HG02970 (cell line): Measurements from ENCODE around the gene AVL9.
"Not testable (repeated sequence)": the region's sequence is repeated elsewhere in the genome, so short reads cannot be mapped to it uniquely, and the experiment has no call there.

ENCODE experiments used
- ATAC-seq: cut with Tn5 transposase; IDR thresholded peaks from one replicate; pipeline ENCODE4 v1.9.1; 2021; ENCODE audit warnings: mild to moderate bottlenecking, moderate library complexity, moderate number of reproducible peaks; ENCODE audit not compliant: unreplicated experiment, low FRiP score

The AVL9 gene

DNA sequence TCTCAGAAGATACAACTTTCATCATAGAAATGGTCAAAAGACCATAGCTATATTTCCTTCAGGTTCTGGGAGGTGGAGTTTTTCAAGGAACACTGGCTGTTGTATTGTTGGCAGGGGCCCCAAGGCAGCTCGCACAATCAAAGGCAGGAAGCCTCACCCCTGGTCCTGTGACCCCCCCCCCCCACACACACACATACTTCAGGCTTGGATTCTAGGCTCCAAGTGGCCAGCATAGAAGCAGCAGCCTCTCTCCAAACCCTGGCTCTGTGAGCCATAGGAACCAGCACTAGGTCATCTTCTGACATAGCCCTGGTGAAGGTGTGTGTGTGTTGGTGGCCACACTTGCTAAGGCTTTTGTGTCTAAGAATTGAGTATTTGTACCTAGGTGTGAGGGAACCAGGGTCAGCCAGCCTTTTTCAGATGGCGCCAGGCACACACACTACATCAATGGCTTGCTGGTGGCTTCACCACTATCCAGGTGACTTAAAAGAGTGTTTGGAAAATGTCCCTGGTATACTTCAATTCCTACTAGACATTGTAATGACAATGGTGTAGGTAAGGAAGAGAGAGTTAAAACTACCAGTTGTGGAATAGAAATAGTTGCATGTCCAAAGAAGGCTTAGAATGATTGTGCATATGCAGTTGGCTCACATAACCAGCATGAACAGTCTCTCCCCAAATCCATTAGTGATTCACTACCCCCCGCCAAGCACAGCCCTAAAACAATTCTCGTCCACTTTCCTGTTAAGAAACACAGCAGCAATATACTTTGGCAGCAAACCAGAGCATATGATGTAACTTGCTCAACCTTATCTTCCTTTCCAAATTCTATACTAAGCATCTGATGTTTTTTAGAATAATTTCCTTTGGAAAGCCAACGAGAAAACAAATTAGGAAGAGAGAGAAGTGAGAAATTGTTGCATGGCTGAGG lies 91.3 kb downstream of the AVL9 start:
- ATAC-seq = no peak

DNA sequence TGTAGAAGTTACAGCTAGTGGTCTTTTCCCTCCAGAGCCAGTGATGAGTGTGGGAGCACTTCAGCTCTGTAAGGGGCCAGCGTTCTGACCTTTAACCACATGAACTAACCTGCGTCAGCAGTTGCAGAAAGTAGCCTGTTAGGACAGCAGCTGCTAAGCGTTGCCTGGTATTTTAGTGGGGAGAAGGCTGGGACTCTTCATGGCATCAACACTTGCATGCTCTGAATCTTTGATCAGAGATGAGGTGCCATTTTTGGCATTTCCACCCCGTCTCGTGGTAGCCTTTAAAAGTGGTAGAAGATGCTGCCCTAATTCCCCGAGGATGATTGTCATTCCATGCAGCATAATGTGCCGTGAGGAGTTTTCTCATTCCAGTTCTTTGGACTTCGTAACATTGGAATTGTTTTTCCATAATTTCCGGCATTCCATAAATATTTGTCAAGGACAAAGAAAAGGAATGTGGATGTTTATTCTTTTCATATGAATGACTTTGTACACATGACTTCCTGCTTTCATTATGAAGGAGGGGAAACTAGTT lies 92.2 kb downstream of the AVL9 start:
- no peak for ATAC-seq

DNA sequence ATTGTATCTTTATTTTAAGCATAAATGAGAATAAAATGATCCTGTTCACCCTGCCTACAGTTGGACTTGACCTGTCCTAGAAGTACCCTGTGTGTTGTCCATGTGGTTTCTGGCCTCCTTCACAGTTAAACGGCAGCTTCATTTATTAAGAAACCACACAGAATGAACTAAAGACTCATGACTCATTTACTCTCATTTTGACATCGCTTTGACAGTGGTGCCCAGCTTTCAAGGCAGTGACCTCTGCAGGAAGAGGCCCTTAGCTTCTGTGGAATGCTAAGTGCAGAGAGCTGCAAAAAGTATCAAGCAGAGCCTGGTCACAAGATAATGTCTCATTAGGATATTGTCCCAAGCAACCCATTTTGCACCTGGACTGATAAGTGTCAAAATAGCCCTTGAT lies 93.4 kb downstream of the AVL9 start:
- no peak for ATAC-seq

DNA sequence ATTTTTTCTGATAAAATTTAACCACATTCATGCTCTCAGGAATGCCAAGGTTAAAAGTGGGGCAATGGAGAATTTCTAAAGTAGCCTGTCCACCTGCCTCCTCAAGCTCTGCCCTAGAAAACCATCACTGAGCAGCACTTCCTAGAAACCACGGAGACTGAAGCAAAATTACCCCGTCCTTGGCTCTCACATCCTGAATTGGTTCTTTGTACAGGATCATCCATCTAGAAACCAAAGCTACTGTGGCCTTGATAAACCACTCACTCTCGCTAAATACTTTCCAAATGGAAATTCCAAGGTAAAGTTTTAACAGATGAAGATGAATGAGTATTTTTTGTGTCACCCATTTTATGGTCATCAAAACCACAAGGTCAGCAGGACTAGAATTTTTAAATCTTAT lies 96.6 kb downstream of the AVL9 start:
- ATAC-seq = no peak

DNA sequence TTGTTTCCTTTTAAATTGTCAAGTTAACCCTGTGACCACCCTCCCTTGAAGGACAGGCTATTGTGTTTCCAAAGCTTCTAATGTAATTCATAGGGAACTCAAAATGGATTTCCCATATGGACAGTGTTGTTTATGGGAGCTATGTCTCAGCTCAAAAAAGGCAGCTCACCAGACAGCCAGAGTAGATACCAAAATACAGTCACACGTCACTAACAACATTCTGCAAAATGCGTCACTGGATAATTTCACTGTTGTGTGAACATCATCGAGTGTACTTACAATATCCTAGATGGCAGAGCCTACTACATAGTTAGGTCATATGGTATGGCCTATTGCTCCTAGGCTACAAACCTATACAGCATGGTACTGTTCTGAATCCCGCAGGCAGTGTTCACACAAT lies 97.4 kb downstream of the AVL9 start:
- no peak for ATAC-seq

DNA sequence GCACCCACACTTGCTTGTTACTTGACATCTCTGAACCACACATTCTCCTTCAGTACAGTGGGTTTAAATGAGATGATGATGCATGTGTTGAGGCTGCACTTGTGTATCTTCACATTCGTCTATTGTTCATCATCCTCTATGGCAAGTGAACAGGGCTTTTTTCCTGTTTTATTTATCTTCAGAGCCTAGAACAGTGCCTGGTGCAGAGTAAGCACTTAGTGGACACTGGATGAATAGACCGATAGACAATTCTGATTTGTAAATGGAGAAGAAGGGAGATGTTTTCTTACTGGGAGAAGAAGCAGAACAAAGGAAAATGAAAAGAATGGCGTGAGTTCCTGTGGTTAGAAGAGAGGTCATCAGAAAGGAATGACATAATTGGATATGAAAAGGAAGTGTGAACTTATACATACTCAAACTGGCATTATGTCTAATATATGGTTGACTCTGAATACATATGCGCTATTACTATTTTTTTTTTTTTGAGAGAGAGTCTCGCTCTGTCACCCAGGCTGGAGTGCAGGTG lies 99.7 kb downstream of the AVL9 start:
- ATAC-seq = no peak

DNA sequence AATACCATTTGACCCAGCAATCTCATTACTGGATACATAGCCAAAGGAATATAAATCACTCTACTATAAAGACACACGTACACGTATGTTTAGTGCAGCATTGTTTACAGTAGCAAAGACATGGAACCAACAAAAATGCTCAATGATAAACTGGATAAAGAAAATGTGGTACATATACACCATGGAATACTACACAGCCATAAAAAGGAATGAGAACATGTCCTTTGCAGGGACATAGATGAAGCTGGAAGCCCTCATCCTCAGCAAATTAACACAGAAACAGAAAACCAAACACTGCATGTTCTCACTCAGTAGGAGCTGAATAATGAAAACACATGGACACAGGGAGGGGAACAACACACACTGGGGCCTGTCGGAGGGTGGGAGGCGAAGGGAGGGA lies 105.9 kb downstream of the AVL9 start:
- not testable (repeated sequence) for ATAC-seq

DNA sequence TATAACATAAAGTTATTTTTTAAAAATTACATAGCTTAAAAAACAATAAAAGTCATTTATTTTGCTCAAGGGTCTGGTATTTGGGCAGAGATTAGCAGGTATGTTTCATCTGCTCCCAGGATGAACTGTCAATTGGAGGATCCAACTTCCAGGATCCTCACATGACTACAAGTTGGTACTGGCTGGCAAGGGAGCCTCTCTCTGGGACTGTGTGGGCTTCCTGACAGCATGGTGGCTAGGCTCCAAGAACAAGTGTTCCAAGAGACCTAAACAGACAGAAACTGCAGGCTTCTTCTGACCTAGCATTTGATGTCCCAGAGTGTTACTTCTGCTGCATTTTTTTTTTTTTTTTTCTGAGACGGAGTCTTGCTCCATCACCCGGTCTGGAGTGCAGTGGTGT lies 107.2 kb downstream of the AVL9 start:
- no peak for ATAC-seq

DNA sequence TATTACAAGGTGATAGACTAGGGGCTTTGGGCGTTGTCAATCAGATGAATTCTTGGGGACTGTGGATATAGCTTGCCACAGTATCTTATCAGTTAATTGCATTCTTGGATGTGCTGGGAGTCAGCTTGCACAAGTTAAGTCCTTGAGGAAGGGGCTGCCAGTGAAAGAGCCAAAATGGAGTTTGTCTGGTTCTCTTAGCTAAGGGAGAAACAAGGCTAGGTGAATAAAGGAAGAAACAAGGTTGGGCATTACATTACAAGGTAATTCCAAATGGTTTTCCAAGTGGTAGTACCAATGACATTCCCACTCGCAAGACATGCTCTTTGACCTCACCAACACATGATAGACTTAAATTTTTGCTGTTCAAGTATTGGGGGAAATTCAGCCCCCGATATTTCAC lies 108.2 kb downstream of the AVL9 start:
- ATAC-seq = not testable (repeated sequence)

DNA sequence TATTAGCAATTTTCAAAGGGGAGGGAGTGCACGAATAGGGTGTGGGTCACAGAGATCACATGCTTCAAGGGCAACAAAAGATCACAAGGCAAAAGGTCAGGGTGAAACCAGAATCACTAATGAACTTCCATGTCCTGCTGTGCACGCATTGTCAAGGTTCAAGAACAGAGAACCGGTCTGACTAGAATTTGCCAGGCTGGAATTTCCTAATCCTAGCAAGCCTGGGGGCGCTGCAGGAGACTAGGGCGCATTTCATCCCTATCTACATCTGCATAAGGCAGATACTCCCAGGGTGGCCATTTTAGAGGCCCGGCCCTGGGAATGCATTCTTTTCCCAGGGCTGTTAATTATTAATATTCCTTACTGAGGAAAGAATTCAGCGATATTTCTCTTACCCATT lies 108.8 kb downstream of the AVL9 start:
- ATAC-seq = not testable (repeated sequence)

DNA sequence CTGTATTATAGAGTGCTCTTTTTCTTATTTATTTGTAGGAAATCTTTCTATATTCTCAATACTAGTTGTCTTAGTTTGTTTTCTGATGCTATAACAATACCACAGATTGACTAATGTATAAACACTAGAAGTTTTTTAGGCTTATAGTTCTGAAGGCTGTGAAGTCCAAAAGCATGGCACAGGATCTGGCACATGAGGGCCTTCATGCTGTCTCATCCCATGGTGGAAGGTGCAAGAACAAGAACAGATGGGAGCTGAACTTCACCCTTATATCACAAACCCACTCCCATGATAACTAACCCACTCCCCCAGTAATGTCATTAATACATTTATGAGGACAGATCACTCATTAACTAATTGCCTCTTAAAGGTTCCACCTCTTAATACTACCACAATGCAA lies 109.7 kb downstream of the AVL9 start:
- ATAC-seq = no peak

DNA sequence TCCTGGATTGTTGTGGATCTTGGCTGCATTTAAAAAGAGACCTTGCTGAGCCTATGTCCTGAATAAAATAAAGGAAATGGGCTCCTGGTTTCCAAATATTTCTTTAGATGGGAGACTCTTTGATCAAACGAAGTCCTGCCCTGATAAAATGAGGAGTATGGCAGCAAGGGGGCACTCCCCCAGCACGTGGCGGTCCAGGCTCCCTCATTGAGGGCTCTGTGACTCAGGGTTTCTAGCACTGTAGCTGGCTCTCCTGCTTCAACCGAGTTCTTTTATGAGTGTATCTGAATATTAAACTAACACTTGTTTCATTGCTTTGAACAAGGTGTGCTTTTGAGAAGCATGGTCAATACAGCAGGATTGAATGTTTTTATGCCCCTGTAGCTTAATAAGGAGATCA lies 114.2 kb downstream of the AVL9 start:
- ATAC-seq = no peak

DNA sequence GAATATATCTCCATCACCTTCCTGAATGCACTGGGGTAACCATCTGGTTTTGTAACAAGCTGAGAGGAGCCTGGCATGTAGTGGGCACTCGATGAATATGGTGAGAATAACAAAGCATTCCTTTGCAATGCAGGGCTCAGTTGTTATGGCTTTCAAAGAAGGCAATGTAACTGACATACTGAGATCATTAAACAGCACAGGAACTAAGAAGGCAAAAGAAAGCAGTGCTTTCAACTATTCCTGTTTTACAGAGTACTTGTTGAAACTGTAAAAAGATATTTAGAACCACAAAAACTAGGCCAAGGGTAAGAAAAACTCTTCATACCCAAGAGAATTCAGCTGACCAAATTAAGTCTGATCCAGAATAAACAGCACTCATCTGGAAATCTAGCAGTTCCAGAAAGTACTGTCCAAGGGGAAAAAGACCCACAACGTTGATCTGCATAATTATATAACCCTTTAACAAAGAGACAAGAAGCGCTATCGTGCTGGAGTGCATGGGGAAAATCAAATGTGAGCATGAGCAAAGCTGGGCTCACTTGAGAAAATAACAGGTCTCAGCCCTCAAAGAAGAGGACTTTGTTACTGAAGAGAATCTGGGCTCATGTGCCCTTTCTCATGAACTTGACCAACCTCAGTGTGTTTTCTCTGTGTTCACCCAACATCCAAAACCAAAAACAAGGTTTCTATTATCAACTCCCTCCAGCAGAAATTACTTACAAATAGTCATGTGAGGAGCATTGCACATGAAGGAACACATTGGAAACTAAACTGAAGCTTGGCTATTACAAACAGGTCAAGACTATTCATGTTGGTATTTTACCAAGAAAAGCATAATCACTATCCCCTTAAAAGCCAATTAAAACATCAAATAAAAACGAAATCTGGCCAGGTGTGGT lies 116.2 kb downstream of the AVL9 start:
- no peak for ATAC-seq

DNA sequence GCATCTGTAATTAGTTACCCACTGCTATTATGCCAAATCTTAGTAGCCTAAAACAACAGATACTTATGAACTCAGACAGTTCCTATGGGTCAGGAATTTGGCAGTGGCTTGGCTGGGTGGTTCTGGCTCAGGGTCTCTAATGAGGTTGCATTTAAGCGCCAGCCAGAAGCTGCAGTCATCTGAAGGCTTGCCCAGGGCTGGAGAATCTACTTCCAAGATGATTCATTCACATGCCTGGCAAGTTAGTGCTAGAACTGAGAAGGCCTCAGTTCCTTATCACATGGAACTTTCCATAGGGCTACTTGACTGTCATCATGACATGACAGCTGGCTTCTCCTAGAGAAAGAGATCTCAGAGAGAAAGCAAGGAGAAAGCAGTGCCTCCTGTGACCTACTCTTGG lies 121.3 kb downstream of the AVL9 start:
- no peak for ATAC-seq

DNA sequence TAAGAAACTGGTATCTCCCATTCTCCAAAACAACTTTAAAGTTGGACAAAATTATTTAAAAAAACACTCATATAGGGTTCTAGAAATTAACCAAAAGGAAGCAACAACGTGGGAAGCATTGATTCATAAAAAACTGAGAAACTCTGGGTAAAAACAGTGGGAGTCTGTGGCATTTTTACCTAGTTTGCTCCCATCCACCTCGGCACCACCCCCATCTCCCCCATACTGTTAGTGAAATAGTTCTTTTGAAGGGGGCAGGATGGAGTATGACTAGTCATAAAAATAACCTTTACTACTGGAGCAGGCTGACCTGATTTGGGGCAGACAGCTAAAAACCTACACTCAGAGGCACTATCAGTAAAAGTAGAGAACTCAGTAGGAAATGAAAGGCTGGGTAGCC lies 123.2 kb downstream of the AVL9 start:
- ATAC-seq = no peak

DNA sequence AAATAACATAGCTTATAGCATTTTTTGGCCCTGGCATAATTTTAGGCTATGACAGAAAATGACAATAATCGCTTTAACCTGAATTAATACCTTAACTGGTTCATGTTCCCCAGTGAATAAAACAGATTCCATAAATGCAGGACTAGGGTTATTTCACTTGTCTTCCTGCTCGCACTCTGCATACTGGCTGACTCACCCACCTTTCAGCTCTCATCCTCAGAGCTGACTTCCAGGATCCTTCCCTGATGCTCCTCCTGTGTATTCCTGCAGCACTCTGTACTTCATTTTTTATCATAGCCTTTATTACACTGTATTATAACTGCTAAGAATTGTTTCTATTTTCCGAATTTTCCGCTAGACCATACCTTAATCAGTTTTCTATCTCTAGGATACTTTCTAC lies 123.7 kb downstream of the AVL9 start:
- no peak for ATAC-seq

DNA sequence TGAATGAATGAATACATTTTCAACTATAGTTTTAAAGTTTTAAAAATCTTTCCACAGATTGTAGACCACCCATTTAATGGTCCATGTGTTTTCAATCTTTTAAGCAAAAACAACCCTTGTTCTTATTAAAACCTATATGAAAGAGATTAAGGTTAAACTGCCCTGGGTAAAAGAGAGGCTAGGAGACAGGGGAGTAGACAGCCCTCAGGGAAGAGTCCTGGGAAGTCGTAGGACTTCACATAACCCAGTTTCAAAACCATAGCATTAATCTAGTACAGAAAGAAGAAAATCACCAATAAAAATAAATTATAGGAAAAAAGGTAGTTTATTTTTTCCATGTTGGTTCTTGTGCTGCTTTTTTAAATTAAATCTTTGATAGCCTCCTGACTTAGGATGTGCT lies 124.1 kb downstream of the AVL9 start:
- ATAC-seq = not testable (repeated sequence)

DNA sequence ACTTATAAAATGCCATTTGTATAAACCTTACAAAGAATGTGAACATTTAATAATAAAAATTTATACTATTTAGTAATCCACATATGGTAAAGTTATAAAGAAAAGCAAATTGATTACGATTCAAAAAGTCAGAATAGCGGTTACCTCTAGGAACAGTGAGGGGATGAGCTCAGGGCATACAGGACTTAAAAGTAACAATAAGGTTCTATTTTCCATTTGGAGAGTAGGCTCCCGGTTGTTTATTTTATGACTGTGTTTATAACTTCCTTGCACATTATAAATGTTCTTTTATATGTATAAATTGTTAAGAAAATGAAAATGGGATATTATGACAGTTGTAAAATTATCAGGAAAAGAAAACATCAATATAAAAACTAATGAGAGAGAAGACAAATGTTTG lies 135.7 kb downstream of the AVL9 start:
- no peak for ATAC-seq

DNA sequence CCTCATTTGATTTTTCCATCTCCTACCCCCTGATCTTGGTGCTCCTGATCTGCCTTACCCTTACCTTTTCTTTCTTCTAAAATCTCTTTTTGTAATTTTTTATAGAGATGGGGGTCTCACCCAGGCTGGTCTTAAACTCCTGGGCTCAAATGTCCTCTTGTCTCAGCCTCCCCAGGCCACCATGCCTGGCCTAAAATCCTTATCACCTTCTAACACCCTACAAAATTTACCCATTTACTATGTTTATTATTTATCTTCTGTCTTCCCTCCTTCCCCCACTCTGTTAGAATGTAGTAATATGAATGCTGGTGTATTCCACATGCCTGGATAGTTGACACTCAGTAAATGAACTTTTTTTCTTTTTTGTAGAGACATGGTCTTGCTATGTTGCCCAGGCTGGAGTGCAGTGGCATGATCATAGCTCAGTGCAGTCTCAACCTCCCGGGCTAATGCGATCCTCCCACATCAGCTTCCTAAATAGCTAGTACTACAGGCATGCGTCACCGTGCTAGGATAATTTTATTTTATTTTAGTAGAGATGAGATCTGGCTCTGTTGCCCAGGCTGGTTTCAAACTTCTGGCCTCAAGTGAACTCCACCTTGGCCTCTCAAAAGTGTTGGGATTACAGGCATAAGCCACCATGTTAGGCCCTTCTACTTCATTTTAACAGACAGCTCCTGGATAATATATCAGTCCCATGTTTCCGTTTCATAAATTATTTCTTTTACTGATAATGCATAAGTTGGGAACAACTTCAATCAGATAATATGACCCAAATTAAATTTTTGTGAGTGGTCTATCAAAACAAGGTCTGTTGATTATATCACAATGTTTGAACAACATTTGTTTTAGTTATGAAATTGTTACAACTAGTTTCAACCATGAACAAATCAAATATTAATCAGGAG lies 136.6 kb downstream of the AVL9 start:
- ATAC-seq = not testable (repeated sequence)

DNA sequence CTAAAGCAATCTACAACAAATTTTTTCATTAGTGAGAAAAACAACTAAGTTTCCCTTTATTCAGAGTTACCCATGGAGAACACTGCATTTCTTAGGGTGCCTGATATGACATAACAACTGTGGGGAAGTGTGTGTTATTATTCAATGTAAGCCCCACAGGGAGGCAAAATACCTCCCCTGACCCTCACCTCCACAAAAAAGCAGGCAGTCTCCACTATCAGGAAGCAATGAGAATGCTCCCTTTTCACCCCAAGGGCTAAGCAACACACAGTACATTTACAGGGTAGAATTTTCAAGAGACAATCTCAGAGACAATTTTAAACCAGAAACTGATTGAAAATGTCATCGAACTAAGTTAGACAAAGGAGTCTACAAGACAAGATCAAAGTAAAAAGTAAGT lies 138.2 kb downstream of the AVL9 start:
- ATAC-seq = not testable (repeated sequence)
